ENCODE measurements around the gene MKNK1.

The MKNK1 gene

DNA sequence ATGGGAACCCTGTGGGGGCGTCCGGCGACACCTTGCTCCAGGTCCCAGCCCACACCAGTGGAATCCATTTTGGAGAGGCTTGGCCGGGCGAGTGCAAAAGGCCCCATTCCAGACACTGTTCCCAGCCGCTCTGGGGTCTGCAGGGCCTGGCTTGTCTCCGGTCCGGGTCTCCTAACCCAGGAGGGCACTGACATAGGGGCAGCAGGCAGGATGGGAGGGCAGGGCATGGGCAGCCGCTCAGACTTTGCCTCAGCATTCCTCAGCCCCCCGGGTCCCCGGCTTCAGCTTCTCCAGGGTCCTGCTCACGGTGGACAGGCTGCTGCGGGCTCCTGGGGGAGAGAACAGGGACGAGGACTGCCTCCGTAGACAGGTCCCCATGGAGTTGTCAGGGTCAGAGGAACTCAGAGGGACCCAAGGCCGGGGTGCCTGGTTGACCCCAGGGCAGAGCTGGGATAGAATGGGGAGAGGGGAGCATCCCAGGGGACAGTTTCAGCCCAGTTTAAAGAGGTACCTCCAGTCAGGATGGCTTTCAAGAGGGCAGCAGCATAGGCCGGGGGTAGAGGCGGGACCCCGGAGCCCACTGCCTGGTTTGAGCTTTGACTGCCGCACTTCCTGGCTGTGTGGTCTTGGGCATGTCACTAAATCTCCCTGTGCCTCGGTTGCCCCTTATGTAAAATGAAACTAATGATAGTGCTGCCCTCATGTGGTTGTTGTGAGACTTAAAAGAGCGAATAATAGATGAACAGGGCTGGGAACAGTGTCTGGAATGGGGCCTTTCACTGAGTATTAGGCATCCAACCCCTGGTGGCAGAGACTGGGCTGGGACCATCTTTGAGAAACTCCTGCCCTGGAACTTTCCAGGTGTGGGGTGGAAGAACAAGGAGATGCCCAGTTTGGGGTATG is 56.3 kb downstream of the MKNK1 start:
- ATAC-seq (peak; percentile 30), DNase-seq (no peak)

DNA sequence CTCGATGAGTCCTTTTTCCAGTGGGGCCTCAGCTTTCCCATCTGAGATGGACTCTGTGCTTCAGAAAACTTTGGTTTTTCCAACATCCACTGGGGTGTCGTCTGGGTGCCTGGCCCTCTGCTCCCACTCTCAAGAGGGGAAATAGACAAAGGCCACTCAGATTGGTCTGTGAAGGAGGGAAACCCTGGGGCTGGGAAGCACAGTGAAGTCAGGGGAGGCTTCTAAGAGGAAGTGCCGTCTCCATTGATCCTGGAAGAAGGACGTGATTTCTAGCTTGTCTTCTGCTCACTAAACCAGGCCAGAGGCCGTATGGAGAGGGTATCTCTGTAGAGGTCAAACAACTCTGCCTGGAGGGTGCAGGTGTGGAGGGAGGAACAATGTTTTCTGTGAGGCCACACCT is 57.9 kb downstream of the MKNK1 start:
- no peak overlapping the region for H3K27ac Mint-ChIP-seq
- H3K4me1 Mint-ChIP-seq: peaks cover 19% of the 10 kb centered on the region
- DNase-seq (no peak), ATAC-seq (no peak)
- H3K9me3 Mint-ChIP-seq: no peaks in the 10 kb centered on the region
- H3K4me3 Mint-ChIP-seq: no peak overlapping the region
- peaks cover 66% of the 10 kb centered on the region for H3K27me3 Mint-ChIP-seq

More for the DNA sequence above, 56.3 kb downstream of the MKNK1 start:
- no peak overlapping the region for H3K4me3 Mint-ChIP-seq
- H3K4me1 Mint-ChIP-seq: peaks cover 19% of the 10 kb centered on the region
- no peaks in the 10 kb centered on the region for H3K9me3 Mint-ChIP-seq
- peaks cover 64% of the 10 kb centered on the region for H3K27me3 Mint-ChIP-seq
- H3K27ac Mint-ChIP-seq: no peak overlapping the region

DNA sequence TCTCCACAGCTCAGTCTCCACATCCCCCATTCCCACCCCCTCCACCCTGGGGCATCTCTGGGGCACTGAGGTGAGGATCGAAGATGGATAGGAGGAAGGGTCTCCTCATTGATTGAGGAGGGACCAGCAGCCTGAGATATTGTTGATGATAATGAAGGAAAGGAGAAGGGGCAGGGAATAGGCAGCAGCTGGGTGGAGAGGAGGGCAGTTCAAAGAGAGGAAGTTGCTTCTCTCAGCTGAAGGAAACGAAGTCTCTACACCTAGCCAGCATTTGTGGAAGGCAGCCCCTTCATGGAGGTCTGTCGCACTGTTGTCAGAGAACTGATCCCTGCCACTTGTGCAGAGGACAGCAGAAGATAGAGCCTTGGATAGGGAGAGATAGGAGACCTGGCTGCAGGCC is 58.3 kb downstream of the MKNK1 start:
- H3K27me3 Mint-ChIP-seq: peaks cover 62% of the 10 kb centered on the region
- DNase-seq (no peak), ATAC-seq (no peak)
- H3K27ac Mint-ChIP-seq: no peak overlapping the region
- peaks cover 19% of the 10 kb centered on the region for H3K4me1 Mint-ChIP-seq
- no peak overlapping the region for H3K4me3 Mint-ChIP-seq
- no peaks in the 10 kb centered on the region for H3K9me3 Mint-ChIP-seq

DNA sequence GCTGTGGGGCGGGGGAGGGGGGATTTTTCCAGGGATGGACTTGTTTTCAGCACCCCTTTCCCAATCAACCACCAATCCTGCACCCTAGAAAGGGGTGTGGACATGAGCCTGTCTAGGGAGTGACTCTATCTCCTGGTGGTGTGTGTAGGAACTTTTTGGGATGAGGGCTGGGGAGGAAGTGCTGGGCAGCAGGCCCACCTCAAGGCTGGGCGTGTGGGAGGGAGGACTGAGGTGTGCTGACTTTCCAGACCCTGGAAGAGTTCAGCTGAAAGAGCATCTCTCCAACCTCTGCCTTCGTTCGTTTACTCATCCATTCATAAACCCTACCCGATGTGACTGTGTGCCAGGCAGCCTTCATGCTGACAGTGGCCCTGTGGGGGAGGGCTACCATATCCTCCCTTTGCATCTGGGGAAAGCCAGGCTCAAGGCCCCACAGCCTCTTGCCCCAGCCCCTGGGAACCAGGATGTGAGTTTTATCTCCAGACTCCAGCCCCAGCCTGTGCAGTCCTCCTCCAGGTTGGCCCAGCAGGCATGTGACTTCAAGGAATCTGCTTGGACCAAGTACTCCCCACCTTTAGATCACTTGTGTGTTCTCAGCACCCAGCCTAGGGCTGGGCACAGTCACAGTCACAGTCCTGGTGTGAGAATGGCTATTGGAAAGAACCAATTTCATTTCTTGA is 59.4 kb downstream of the MKNK1 start:
- H3K4me3 Mint-ChIP-seq: no peak overlapping the region
- H3K27ac Mint-ChIP-seq: no peak overlapping the region
- peaks cover 13% of the 10 kb centered on the region for H3K4me1 Mint-ChIP-seq

DNA sequence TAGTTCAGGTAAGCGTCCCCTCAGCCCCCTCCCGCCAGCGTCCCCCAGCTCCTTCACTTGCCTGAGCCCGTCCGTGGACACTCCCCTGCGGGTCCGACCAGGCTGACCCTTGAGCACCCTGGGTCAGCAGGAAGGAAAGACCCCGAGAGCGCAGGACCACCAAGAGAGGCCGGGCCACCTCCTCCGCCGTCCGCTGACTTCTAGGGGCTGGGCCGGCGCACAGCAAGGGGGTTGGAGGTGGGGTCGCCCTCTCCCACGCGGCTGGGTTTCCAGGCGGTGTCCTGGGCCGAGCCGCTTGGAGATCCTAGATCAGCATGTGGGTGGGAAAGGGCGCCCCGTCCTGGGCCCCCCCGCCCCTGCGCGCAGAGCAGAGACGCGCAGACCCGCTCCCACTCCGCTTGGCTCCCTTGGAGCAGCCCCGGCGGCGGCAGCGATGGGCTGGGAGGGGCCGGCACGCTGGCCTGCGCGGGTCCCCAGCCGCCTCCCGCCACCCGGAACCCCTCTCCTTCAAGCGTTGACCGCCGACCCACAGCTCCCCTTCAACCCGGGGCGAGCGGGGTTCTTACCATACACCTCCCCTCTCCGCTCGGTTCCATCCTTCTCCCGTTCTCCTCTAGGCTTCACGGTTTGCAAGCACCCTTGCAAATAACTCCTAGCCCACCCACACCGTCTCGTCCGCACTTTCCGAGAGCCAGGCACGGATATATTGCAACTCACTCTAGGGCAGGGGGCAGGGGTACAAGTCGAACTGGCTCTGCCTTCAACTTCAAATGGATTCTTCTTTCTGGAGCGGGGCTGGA is 60.1 kb downstream of the MKNK1 start:
- no peak for DNase-seq
- H3K4me1 Mint-ChIP-seq: peaks cover 6% of the 10 kb centered on the region
- peaks cover 62% of the 10 kb centered on the region for H3K27me3 Mint-ChIP-seq
- no peaks in the 10 kb centered on the region for H3K9me3 Mint-ChIP-seq
- no peak overlapping the region for H3K4me3 Mint-ChIP-seq
- no peak for ATAC-seq
- H3K27ac Mint-ChIP-seq: no peak overlapping the region

More for the DNA sequence above, 59.4 kb downstream of the MKNK1 start:
- no peak for DNase-seq
- Mint-ChIP-seq H3K27me3 (peaks cover 62% of the 10 kb centered on the region), H3K9me3 (no peaks in the 10 kb centered on the region)
- ATAC-seq: no peak

DNA sequence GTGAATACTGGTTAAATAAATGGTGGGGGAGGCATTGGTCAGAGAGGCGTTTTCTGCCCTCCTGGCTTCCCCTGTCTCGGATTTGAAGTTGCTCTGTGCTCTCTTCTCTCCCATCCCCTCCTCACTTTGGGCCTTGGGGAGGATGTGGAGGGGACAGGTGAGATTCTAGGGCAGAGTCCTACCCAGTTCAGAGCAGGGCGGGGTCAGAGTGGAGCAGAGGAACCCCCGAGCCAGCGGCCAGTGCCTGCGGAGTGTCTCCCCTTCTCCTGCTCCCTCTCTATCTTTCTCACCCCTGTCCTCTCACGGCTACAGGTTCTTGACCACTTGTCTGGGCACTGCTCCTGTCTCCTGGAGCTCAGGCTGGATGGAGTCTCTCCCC is 60.7 kb downstream of the MKNK1 start:
- Mint-ChIP-seq H3K9me3 (no peaks in the 10 kb centered on the region), H3K27me3 (peaks cover 66% of the 10 kb centered on the region), H3K4me3 (no peak overlapping the region), H3K4me1 (peaks cover 6% of the 10 kb centered on the region), H3K27ac (no peak overlapping the region)
- DNase-seq (no peak), ATAC-seq (no peak)

DNA sequence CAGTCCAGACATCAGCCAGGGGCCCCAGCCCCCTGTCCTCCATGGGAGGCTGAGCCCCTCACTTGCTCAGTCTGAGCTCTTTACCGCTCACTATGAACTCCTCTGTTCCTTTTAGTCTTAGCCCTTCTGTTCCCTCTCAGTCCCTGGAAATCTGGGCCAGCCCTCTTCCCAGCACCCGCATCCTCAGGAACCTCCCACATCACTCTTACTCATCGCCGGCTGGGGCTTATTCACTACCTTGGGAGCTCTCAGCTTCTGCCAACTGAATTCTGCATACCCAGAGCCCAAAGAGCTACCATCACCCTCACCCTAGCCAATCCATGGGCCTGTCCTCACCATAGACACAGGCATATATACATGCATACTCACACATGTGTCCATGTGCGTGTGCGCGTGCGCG is 64.1 kb downstream of the MKNK1 start:
- Mint-ChIP-seq H3K4me1 (peaks cover 6% of the 10 kb centered on the region), H3K4me3 (no peak overlapping the region), H3K27ac (no peak overlapping the region), H3K27me3 (peaks cover 56% of the 10 kb centered on the region), H3K9me3 (no peaks in the 10 kb centered on the region)
- ATAC-seq (no peak), DNase-seq (no peak)

DNA sequence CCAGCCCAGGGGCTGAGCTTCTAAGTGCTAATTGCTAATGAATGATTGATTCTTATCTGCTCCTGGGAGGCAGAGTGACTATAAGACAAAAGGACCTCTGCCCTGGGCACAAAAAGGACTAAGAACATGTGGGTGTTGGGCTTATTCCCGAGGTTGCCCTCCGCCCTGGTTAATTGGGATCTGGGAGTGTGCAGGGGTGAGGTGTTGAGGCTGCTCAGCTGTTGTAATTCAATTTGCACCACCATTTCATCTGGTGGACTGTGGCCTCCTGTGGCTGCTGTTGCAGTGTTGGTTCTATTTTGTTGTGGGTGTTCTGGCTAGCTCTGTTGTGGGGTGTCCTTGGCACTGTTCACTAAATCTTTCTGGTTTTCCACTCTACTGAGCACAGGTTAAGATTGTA is 65.9 kb downstream of the MKNK1 start:
- ATAC-seq: no peak
- Mint-ChIP-seq H3K27me3 (peaks cover 54% of the 10 kb centered on the region), H3K4me3 (no peak overlapping the region), H3K27ac (no peak overlapping the region), H3K9me3 (no peaks in the 10 kb centered on the region), H3K4me1 (peaks cover 6% of the 10 kb centered on the region)
- DNase-seq: no peak

DNA sequence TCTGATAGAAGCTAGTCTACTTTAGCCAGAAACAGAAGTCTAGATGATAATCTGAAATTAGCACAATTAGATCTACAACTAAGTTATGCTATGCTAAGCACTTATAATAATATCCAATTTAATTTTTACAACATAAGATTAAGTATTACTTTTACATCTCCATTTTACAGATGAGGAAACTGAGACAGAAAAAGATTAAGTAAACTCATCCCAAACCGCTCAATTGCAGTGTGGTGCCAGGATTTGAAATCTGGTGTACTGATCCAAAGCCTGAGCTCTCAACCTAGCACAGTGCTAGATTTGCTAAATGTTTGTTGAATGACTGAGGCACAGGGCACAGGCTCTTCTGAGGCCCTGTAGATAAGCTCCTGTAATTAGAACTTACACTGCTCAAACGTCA is 66.4 kb downstream of the MKNK1 start:
- Mint-ChIP-seq H3K27ac (no peak overlapping the region), H3K27me3 (peaks cover 49% of the 10 kb centered on the region), H3K4me1 (peaks cover 6% of the 10 kb centered on the region), H3K4me3 (no peak overlapping the region), H3K9me3 (no peaks in the 10 kb centered on the region)
- ATAC-seq: no peak
- DNase-seq: no peak

DNA sequence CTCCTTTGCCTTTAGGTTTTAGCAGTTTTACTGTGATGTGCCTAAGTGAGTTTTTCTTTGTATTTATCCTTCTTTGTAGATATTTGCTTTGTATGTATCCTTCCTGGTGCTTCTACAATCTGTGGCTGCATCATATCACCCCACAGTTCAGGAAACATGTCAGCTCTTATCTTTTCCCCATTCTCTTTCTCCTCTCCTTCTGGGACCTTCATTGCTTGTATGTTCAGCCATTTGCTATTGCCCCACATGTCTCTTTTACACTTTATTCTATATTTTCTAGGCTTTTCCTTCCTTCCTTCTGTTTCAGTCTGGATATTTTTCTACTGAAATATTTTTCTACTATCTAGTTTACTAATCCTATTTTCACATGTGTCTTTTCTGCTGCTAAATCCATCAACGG is 67.5 kb downstream of the MKNK1 start:
- Mint-ChIP-seq H3K27me3 (peaks cover 48% of the 10 kb centered on the region), H3K4me1 (peaks cover 16% of the 10 kb centered on the region), H3K27ac (no peak overlapping the region), H3K9me3 (no peaks in the 10 kb centered on the region), H3K4me3 (no peak overlapping the region)
- ATAC-seq (no peak), DNase-seq (no peak)

DNA sequence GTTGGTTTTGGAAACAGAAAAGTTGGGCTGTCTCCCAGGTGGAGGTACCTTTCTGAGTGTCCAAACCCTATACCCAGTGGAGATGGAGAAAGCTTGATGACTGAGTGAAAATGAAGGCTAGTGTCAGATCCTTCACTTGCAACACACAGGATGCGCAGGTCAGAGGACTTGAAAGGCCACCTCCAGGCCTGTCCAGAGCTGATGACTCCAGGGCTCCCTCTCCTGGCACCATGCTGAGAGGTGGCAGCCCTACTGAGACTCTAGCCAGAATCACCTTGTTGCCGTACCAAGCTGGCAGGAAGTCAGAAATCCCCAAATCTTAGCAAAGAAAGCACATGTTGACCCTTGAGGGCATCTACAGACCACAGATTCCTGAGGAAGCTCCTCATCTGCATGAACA is 69.0 kb downstream of the MKNK1 start:
- H3K27me3 Mint-ChIP-seq: peaks cover 61% of the 10 kb centered on the region
- no peak overlapping the region for H3K4me3 Mint-ChIP-seq
- DNase-seq (no peak), ATAC-seq (peak; percentile 36)
- peaks cover 18% of the 10 kb centered on the region for H3K4me1 Mint-ChIP-seq
- no peaks in the 10 kb centered on the region for H3K9me3 Mint-ChIP-seq
- no peak overlapping the region for H3K27ac Mint-ChIP-seq

DNA sequence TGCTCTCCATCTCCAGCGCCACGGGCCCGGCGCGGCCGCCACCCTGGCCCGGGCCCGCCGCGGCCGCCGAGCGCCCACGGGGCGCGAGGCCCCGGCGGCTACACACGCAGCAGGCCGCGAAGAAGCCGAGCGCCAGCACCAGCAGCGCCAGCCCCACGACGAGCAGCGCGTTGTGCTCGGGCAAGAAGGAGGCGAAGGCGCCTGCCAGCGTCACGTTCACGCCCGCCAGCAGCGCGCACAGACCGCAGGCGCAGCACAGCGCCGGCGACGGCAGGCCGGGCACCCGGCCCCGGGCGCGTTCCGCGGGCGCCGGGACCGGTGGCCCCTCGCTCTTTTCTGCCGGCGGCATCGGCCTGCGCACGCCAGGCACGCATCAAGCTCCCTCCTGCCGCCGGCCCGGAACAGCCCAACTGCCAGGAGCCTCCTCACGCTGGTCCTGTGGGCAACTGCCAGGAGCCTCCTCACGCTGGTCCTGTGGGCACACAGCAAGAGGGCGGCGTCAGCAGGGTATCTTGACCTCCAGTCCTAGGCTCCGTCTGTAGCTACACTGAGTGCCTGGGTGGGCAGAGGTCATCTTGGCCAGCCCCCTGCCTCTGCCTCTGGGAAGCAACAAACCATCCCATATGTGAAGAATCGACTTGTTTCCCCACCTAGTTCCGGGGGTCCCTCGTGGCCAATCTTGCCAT is 70.7 kb downstream of the MKNK1 start:
- Mint-ChIP-seq H3K9me3 (no peaks in the 10 kb centered on the region), H3K27ac (peak overlapping the region in 1 of 2 donors; percentile 90), H3K4me3 (peak overlapping the region; percentile 78 to 80), H3K27me3 (peaks cover 68% of the 10 kb centered on the region), H3K4me1 (peaks cover 32% of the 10 kb centered on the region)
- DNase-seq (peak; percentile 54), ATAC-seq (peak; percentile 66)

DNA sequence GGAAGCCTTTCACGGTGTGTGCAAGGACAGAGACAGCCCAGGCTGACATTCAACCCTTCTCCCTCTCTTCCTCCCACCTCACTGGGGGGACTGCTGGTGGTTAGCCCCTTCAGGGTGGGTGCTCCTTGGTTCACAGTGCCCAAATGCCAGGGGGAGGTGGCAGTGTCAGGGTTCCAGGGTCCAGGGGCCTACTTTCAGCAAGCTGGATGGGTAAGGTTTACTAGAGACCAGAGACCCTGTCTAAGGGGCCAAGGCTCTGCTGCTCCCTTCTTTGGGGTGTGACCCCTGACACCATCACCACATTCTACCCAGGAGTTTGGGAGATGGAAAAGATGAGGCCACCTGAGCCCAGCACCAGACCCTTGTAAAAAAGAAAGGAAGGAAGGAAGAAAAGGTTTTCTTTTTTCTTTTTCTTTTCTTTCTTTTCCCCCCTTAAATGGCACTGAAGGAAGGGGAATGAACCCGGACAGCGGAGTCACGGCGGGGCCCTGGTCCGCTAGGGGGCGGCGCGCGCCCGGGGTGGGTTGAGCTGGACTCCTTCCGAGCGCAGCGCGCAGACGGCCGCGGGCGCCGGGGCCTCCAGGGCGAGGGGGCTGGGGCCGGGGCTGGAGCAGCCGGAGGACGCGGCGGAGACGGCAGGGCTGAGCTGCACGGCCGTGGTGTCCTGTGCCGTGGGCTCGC is 71.4 kb downstream of the MKNK1 start:
- Mint-ChIP-seq H3K27me3 (peaks cover 71% of the 10 kb centered on the region), H3K4me3 (peak overlapping the region; percentile 23 to 24), H3K4me1 (peaks cover 34% of the 10 kb centered on the region), H3K9me3 (no peaks in the 10 kb centered on the region), H3K27ac (peak overlapping the region in 1 of 2 donors; percentile 21)
- ATAC-seq (peak; percentile 82), DNase-seq (peak; percentile 73 to 74)

DNA sequence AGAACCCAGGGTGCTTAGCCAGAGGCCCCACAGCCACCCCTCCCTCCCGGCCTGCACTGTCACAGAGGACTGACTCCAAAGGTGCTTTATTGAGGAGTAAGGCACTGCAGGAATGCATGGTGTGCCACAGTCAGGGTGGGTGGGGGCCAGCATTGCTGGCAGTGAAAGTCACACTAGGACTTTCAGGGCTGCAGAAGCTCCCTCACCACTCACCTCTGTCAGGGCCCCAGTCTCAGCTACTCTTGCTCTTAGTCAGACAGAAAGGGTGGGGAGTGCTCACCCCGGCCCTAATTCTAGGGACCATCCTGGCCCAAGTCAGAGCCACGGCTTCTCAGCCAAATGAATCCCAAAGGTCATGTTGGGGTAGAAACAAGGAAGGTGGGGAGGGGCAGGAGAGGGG is 72.0 kb downstream of the MKNK1 start:
- Mint-ChIP-seq H3K4me1 (peaks cover 34% of the 10 kb centered on the region), H3K27ac (no peak overlapping the region), H3K9me3 (no peaks in the 10 kb centered on the region), H3K27me3 (peaks cover 71% of the 10 kb centered on the region), H3K4me3 (no peak overlapping the region)
- DNase-seq (no peak), ATAC-seq (peak; percentile 44)

Data from stimulated activated naive CD8-positive, alpha-beta T cell treated with anti-CD3 and anti-CD28 coated beads, Interleukin-15, amount 100 ng/mL, for 72 hours (primary cell).